ENCODE results near the gene NRG2. TPM values are rescaled to one million over a fixed set of nuclear protein-coding genes. Genes with fewer than 3 reads are reported as not detected.

The NRG2 gene
- total RNA-seq, 4 donors from 2014 or later, result 0.66 to 4.9 (median 2.5) TPM

GRCh38 chr5:139817970-139818369 is 225.1 kb downstream of the NRG2 start:
- H3K4me3 ChIP-seq, result no peak overlapping the region
- no peak overlapping the region for H3K27ac ChIP-seq
- H3K36me3 ChIP-seq, result no peaks in the 10 kb centered on the region
- no peak for TF ChIP-seq POLR2A (IDR thresholded peaks at IDR 0.05)
- no peak for TF ChIP-seq CTCF (IDR thresholded peaks at IDR 0.05)
- DNase-seq, result no peak
- H3K27me3 ChIP-seq, result no peaks in the 10 kb centered on the region
- intact Hi-C loops (cut with DNase I), result no loop called here
- WGBS, 2 donors, result 70 to 78% methylated on average over 3 of the region's 3 CpGs
- no peaks in the 10 kb centered on the region for H3K4me1 ChIP-seq
- H3K9me3 ChIP-seq, result no peaks in the 10 kb centered on the region

GRCh38 chr5:139817362-139817761 is 225.7 kb downstream of the NRG2 start:
- TF ChIP-seq POLR2A (IDR thresholded peaks at IDR 0.05) (no peak), CTCF (IDR thresholded peaks at IDR 0.05) (no peak)
- intact Hi-C loops (cut with DNase I), result no loop called here
- DNase-seq, result no peak
- H3K27me3 ChIP-seq, result no peaks in the 10 kb centered on the region
- H3K36me3 ChIP-seq, result no peaks in the 10 kb centered on the region
- no peak overlapping the region for H3K27ac ChIP-seq
- H3K9me3 ChIP-seq, result no peaks in the 10 kb centered on the region
- 84% methylated on average over 6 of the region's 8 CpGs; no CpG with 5 or more reads in 1 of the 2 donors for WGBS, 2 donors
- H3K4me1 ChIP-seq, result no peaks in the 10 kb centered on the region
- H3K4me3 ChIP-seq, result no peak overlapping the region

- TF ChIP-seq POLR2A (IDR thresholded peaks at IDR 0.05) (no peak), CTCF (IDR thresholded peaks at IDR 0.05) (no peak)
- no peak for DNase-seq
- H3K4me3 ChIP-seq, result no peak overlapping the region
- no peak overlapping the region for H3K27ac ChIP-seq
- no peaks in the 10 kb centered on the region for H3K36me3 ChIP-seq
- H3K9me3 ChIP-seq, result no peaks in the 10 kb centered on the region
- H3K4me1 ChIP-seq, result no peaks in the 10 kb centered on the region
- intact Hi-C loops (cut with DNase I), result no loop called here
- WGBS, 2 donors, result 83 to 89% methylated on average over 12 of the region's 12 CpGs
- no peaks in the 10 kb centered on the region for H3K27me3 ChIP-seq
Measured at GRCh38 chr5:139816566-139816965, 226.5 kb downstream of the NRG2 start.

GRCh38 chr5:139814704-139815280 is 228.3 kb downstream of the NRG2 start:
- TF ChIP-seq CTCF (IDR thresholded peaks at IDR 0.05), result no peak
- TF ChIP-seq POLR2A (IDR thresholded peaks at IDR 0.05), result no peak
- intact Hi-C loops (cut with DNase I), result no loop called here
- Histone ChIP-seq H3K4me3 (no peak overlapping the region), H3K27me3 (no peaks in the 10 kb centered on the region), H3K9me3 (no peaks in the 10 kb centered on the region), H3K4me1 (no peaks in the 10 kb centered on the region), H3K27ac (no peak overlapping the region), H3K36me3 (no peaks in the 10 kb centered on the region)
- DNase-seq, result no peak
- WGBS, 2 donors, result 88 to 92% methylated on average over 7 to 10 of the region's 11 CpGs

GRCh38 chr5:139814191-139814601 is 228.9 kb downstream of the NRG2 start:
- WGBS, 2 donors, result 94% methylated on average over 5 of the region's 14 CpGs; no CpG with 5 or more reads in 1 of the 2 donors
- H3K9me3 ChIP-seq, result no peaks in the 10 kb centered on the region

More at GRCh38 chr5:139814191-139814601, 228.9 kb downstream of the NRG2 start:
- no peak overlapping the region for H3K4me3 ChIP-seq
- intact Hi-C loops (cut with DNase I), result no loop called here
- no peaks in the 10 kb centered on the region for H3K4me1 ChIP-seq
- peaks cover 0 to 3% (median 0%) of the 10 kb centered on the region in 4 donors for H3K27me3 ChIP-seq
- no peaks in the 10 kb centered on the region for H3K36me3 ChIP-seq
- DNase-seq, result no peak
- TF ChIP-seq POLR2A (IDR thresholded peaks at IDR 0.05) (no peak), CTCF (IDR thresholded peaks at IDR 0.05) (no peak)
- H3K27ac ChIP-seq, result no peak overlapping the region

Measured in esophagus squamous epithelium (tissue), 5 donors.